Measurements from ENCODE around the gene PCGF3. TPM values are rescaled to one million over a fixed set of nuclear protein-coding genes. Genes with fewer than 3 reads are reported as not detected.

Gene PCGF3
- total RNA-seq, 1 experiment from 2014 or later = 31.5 TPM

GRCh38 chr4:658681-659667 lies 46.7 kb upstream of the PCGF3 start:
- intact Hi-C loops (cut with micrococcal nuclease) = no loop called here
- no peaks in the 10 kb centered on the region for H3K9me2 ChIP-seq (replicated peaks; ENCODE audit: low read length)
- ChIA-PET CTCF (no interaction called here), POLR2A (ENCODE audit: unreplicated experiment) (no interaction called here)
- DNase-seq = no peak
- H3K79me2 ChIP-seq (ENCODE audit: low read length) = no peaks in the 10 kb centered on the region
- H3K4me2 ChIP-seq (ENCODE audit: low read length) = no peak overlapping the region
- no peaks in the 10 kb centered on the region for H3F3A ChIP-seq (ENCODE audit: low read length, unreplicated experiment)
- no peak overlapping the region for H3K4me3 ChIP-seq (ENCODE audit: low read length)
- no peaks in the 10 kb centered on the region for H3K9me3 ChIP-seq (ENCODE audit: low read length)
- no TSS peak for BruUV-seq (replicated peaks)
- H3K4me1 ChIP-seq (ENCODE audit: insufficient read depth, low read length) = no peaks in the 10 kb centered on the region
- ATAC-seq = no peak
- no peaks in the 10 kb centered on the region for H4K20me1 ChIP-seq (ENCODE audit: low read length)
- TF ChIP-seq EZH2phosphoT487 (IDR thresholded peaks at IDR 0.05; ENCODE audit: borderline replicate concordance, low read length) (no peak), CTCF (conservative IDR thresholded peaks at IDR 0.05; ENCODE audit: low read depth, low read length) (no peak), EZH2 (IDR thresholded peaks at IDR 0.05; ENCODE audit: low read length, unreplicated experiment) (no peak)
- H3K9ac ChIP-seq (ENCODE audit: low read length) = no peak overlapping the region
- H3K36me3 ChIP-seq (ENCODE audit: low read depth, low read length) = no peaks in the 10 kb centered on the region
- no peaks in the 10 kb centered on the region for H3K27me3 ChIP-seq (ENCODE audit: low read length)
- H2AFZ ChIP-seq (ENCODE audit: low read length) = no peak overlapping the region
- H3K27ac ChIP-seq (ENCODE audit: low read length) = no peak overlapping the region

GRCh38 chr4:659851-660250 lies 45.8 kb upstream of the PCGF3 start:
- TF ChIP-seq EZH2 (IDR thresholded peaks at IDR 0.05; ENCODE audit: low read length, unreplicated experiment) (no peak), CTCF (conservative IDR thresholded peaks at IDR 0.05; ENCODE audit: low read depth, low read length) (no peak), EZH2phosphoT487 (IDR thresholded peaks at IDR 0.05; ENCODE audit: borderline replicate concordance, low read length) (no peak)
- Histone ChIP-seq H3K27ac (ENCODE audit: low read length) (no peak overlapping the region), H3K4me1 (ENCODE audit: insufficient read depth, low read length) (no peaks in the 10 kb centered on the region), H3K4me3 (ENCODE audit: low read length) (no peak overlapping the region), H3K9ac (ENCODE audit: low read length) (no peak overlapping the region), H2AFZ (ENCODE audit: low read length) (no peak overlapping the region), H3K9me3 (ENCODE audit: low read length) (no peaks in the 10 kb centered on the region), H4K20me1 (ENCODE audit: low read length) (no peaks in the 10 kb centered on the region), H3F3A (ENCODE audit: low read length, unreplicated experiment) (no peaks in the 10 kb centered on the region), H3K9me2 (replicated peaks; ENCODE audit: low read length) (no peaks in the 10 kb centered on the region), H3K79me2 (ENCODE audit: low read length) (no peaks in the 10 kb centered on the region), H3K4me2 (ENCODE audit: low read length) (no peak overlapping the region), H3K27me3 (ENCODE audit: low read length) (no peaks in the 10 kb centered on the region), H3K36me3 (ENCODE audit: low read depth, low read length) (no peaks in the 10 kb centered on the region)
- ChIA-PET CTCF (no interaction called here), POLR2A (ENCODE audit: unreplicated experiment) (no interaction called here)
- DNase-seq (no peak), ATAC-seq (no peak)
- intact Hi-C loops (cut with micrococcal nuclease) = no loop called here
- no TSS peak for BruUV-seq (replicated peaks)

GRCh38 chr4:660401-660800 lies 45.2 kb upstream of the PCGF3 start:
- Histone ChIP-seq H3K36me3 (ENCODE audit: low read depth, low read length) (no peaks in the 10 kb centered on the region), H3K27me3 (ENCODE audit: low read length) (no peaks in the 10 kb centered on the region), H3K79me2 (ENCODE audit: low read length) (no peaks in the 10 kb centered on the region), H3K9ac (ENCODE audit: low read length) (no peak overlapping the region), H3K4me2 (ENCODE audit: low read length) (no peak overlapping the region), H3K4me1 (ENCODE audit: insufficient read depth, low read length) (no peaks in the 10 kb centered on the region), H3K4me3 (ENCODE audit: low read length) (no peak overlapping the region), H3K9me3 (ENCODE audit: low read length) (no peaks in the 10 kb centered on the region), H3K27ac (ENCODE audit: low read length) (no peak overlapping the region), H2AFZ (ENCODE audit: low read length) (no peak overlapping the region), H3K9me2 (replicated peaks; ENCODE audit: low read length) (no peaks in the 10 kb centered on the region), H4K20me1 (ENCODE audit: low read length) (no peaks in the 10 kb centered on the region), H3F3A (ENCODE audit: low read length, unreplicated experiment) (no peaks in the 10 kb centered on the region)
- CTCF ChIA-PET = no interaction called here
- intact Hi-C loops (cut with micrococcal nuclease) = no loop called here
- ATAC-seq (no peak), DNase-seq (no peak)
- TF ChIP-seq EZH2phosphoT487 (IDR thresholded peaks at IDR 0.05; ENCODE audit: borderline replicate concordance, low read length) (no peak), EZH2 (IDR thresholded peaks at IDR 0.05; ENCODE audit: low read length, unreplicated experiment) (no peak), CTCF (conservative IDR thresholded peaks at IDR 0.05; ENCODE audit: low read depth, low read length) (no peak)
- no TSS peak for BruUV-seq (replicated peaks)
- POLR2A ChIA-PET (ENCODE audit: unreplicated experiment) = no interaction called here
